Measurements from ENCODE around the gene DGCR2. TPM values are rescaled to one million over a fixed set of nuclear protein-coding genes. Genes with fewer than 3 reads are reported as not detected.

The DGCR2 gene
- total and polyA plus RNA-seq, 2 of the 4 experiments (the other 2 are of a cell fraction): 17.2 to 35.4 TPM

DNA sequence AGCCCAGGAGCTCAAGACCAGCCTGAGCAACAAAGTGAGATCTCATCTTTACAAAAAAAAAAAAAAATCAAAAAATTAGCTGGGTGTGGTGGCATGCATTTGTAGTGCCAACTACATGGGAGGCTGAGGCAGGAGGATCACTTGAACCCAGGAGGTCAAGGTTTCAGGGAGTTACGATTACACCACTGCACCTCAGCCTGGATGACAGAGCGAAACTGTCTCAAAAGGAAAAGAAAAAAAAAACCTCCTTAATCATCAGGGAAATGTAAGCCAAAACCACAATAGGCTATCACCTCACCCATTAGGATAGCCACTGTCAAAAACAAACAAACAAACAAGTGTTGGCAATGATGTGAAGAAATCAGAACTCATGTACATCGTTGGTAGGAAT, 13.4 kb downstream of the DGCR2 start:
- ATAC-seq (ENCODE audit: low read depth) (no peak), DNase-seq (no peak)
- Histone ChIP-seq H3K4me1 (ENCODE audit: control insufficient read depth, insufficient read depth, low read length) (peaks cover 23% of the 10 kb centered on the region), H3K4me2 (ENCODE audit: low read depth, low read length) (no peak overlapping the region), H3K18ac (ENCODE audit: low read depth, low read length) (no peak overlapping the region), H3K23ac (ENCODE audit: low read depth, low read length) (no peak overlapping the region), H3K4ac (ENCODE audit: low read depth, low read length) (no peak overlapping the region), H2AK9ac (replicated peaks; ENCODE audit: low read depth, low read length, poor library complexity) (no peak overlapping the region), H3K4me3 (ENCODE audit: insufficient read depth, low read depth, low read length) (no peak overlapping the region), H2AFZ (replicated peaks; ENCODE audit: low read length, poor library complexity) (no peak overlapping the region), H3K9me1 (ENCODE audit: insufficient read depth, low read length) (peaks cover 29% of the 10 kb centered on the region), H3K14ac (replicated peaks; ENCODE audit: low read depth, low read length) (no peak overlapping the region), H2BK20ac (ENCODE audit: low read depth, low read length) (no peak overlapping the region), H3K27ac (ENCODE audit: insufficient read depth, low read length) (no peak overlapping the region), H3K36me3 (ENCODE audit: control insufficient read depth, insufficient read depth, low read length) (no peaks in the 10 kb centered on the region), H4K8ac (ENCODE audit: low read depth in 2 of 2, low read length in 2 of 2) (no peak overlapping the region), H3K56ac (ENCODE audit: extremely low read depth, insufficient read depth, low read length) (no peak overlapping the region), H2BK120ac (ENCODE audit: low read depth, low read length) (no peak overlapping the region), H2BK5ac (ENCODE audit: low read depth, low read length, poor library complexity, severe bottlenecking) (no peak overlapping the region), H2BK15ac (ENCODE audit: low read depth, low read length) (no peak overlapping the region), H3K27me3 (ENCODE audit: control insufficient read depth, insufficient read depth, low read length) (no peaks in the 10 kb centered on the region), H3K79me1 (ENCODE audit: low read depth in 1 of 2, low read length in 2 of 2) (peaks cover 18 to 83% of the 10 kb centered on the region in 2 experiments), H2AK5ac (ENCODE audit: low read depth, low read length) (no peak overlapping the region), H3K9me3 (ENCODE audit: control insufficient read depth, insufficient read depth, low read length) (no peaks in the 10 kb centered on the region), H3K9ac (ENCODE audit: low read depth, low read length) (no peak overlapping the region), H4K91ac (ENCODE audit: insufficient read depth, low read depth, low read length) (no peak overlapping the region), H4K20me1 (ENCODE audit: insufficient read depth, low read length) (peaks cover 87% of the 10 kb centered on the region), H4K5ac (ENCODE audit: low read depth, low read length) (no peak overlapping the region)
- dilution Hi-C loops (cut with HindIII; ENCODE audit: low sequenced_read_pairs, unreplicated experiment): no loop called here
- ChIA-PET POLR2A (ENCODE audit: unreplicated experiment) (no interaction called here), CTCF (interaction anchor here (0.8 kb wide), 1 partner anchor 36 kb away, joined by 3 read pairs; no protein-coding TSS in a partner anchor)
- BruUV-seq (replicated peaks): no TSS peak
- in situ Hi-C loops (cut with MboI; ENCODE audit: low sequenced_read_pairs): no loop called here
- TF ChIP-seq RAD21 (IDR thresholded peaks at IDR 0.05; ENCODE audit: low read length) (no peak), CHD1 (IDR thresholded peaks at IDR 0.05; ENCODE audit: low read depth, low read length) (no peak), RCOR1 (IDR thresholded peaks at IDR 0.05; ENCODE audit: insufficient replicate concordance, low read length) (no peak), FOS (IDR thresholded peaks at IDR 0.05; ENCODE audit: low read depth, low read length) (no peak), MAZ (IDR thresholded peaks at IDR 0.05; ENCODE audit: borderline replicate concordance, low read depth, low read length) (no peak), SMC3 (IDR thresholded peaks at IDR 0.05; ENCODE audit: low read depth, low read length) (no peak), MXI1 (IDR thresholded peaks at IDR 0.05; ENCODE audit: borderline replicate concordance, low read depth, low read length) (no peak), MAFK (IDR thresholded peaks at IDR 0.05; ENCODE audit: low read depth, low read length) (no peak), POLR2A (IDR thresholded peaks at IDR 0.05; ENCODE audit: low read depth, low read length) (no peak), NFE2L2 (IDR thresholded peaks at IDR 0.05; ENCODE audit: low read depth, low read length) (no peak), BHLHE40 (IDR thresholded peaks at IDR 0.05; ENCODE audit: low read depth, low read length) (no peak), RFX5 (IDR thresholded peaks at IDR 0.05; ENCODE audit: low read depth, low read length) (no peak), CEBPB (IDR thresholded peaks at IDR 0.05; ENCODE audit: low read depth, low read length) (no peak)
- TF ChIP-seq, protein P1, sequence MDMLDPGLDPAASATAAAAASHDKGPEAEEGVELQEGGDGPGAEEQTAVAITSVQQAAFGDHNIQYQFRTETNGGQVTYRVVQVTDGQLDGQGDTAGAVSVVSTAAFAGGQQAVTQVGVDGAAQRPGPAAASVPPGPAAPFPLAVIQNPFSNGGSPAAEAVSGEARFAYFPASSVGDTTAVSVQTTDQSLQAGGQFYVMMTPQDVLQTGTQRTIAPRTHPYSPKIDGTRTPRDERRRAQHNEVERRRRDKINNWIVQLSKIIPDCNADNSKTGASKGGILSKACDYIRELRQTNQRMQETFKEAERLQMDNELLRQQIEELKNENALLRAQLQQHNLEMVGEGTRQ (IDR thresholded peaks at IDR 0.05; ENCODE audit: low read depth, low read length): no peak
- TF ChIP-seq, protein P2, sequence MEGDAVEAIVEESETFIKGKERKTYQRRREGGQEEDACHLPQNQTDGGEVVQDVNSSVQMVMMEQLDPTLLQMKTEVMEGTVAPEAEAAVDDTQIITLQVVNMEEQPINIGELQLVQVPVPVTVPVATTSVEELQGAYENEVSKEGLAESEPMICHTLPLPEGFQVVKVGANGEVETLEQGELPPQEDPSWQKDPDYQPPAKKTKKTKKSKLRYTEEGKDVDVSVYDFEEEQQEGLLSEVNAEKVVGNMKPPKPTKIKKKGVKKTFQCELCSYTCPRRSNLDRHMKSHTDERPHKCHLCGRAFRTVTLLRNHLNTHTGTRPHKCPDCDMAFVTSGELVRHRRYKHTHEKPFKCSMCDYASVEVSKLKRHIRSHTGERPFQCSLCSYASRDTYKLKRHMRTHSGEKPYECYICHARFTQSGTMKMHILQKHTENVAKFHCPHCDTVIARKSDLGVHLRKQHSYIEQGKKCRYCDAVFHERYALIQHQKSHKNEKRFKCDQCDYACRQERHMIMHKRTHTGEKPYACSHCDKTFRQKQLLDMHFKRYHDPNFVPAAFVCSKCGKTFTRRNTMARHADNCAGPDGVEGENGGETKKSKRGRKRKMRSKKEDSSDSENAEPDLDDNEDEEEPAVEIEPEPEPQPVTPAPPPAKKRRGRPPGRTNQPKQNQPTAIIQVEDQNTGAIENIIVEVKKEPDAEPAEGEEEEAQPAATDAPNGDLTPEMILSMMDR (conservative IDR thresholded peaks at IDR 0.05; ENCODE audit: low read depth, low read length): no peak
- TF ChIP-seq, protein P3, sequence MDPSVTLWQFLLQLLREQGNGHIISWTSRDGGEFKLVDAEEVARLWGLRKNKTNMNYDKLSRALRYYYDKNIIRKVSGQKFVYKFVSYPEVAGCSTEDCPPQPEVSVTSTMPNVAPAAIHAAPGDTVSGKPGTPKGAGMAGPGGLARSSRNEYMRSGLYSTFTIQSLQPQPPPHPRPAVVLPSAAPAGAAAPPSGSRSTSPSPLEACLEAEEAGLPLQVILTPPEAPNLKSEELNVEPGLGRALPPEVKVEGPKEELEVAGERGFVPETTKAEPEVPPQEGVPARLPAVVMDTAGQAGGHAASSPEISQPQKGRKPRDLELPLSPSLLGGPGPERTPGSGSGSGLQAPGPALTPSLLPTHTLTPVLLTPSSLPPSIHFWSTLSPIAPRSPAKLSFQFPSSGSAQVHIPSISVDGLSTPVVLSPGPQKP (IDR thresholded peaks at IDR 0.05; ENCODE audit: borderline replicate concordance, low read depth, low read length): no peak
- intact Hi-C loops (cut with micrococcal nuclease): no loop called here
- no CpG with 5 or more reads among the region's 3 CpGs for WGBS, 2 experiments (ENCODE audit: extremely low coverage in 2 of 2, insufficient read length in 1 of 2)

All from IMR-90 (cell line).